Esophagus muscularis mucosa (tissue), 3 donors: ENCODE results near the gene TECRL.

Source experiments
- POLR2A ChIP-seq: fragments of 450-650 bp; IDR thresholded peaks from one replicate; pipeline ENCODE4 v1.6.1; 2017; ENCODE audit warnings: antibody characterized with exemption, moderate library complexity, mild to moderate bottlenecking, low read depth
- POLR2AphosphoS5 ChIP-seq, 2 donors: sonication (generic); formaldehyde crosslinking; IDR thresholded peaks; one replicate each; pipeline ENCODE4 v1.6.1; 2017; ENCODE audit warnings: antibody characterized with exemption in 2 of 2
- TF ChIP-seq, protein P1 (sequence below), 3 experiments: fragments of 200-600 bp in 2 of 3; fragments of 450-650 bp in 1 of 3; sonication (generic) in 2 of 3; IDR thresholded peaks; one replicate each; pipeline ENCODE4 v1.5.1; 2017 to 2019; ENCODE audit warnings: antibody characterized with exemption in 3 of 3, mild to moderate bottlenecking in 2 of 3, moderate library complexity in 1 of 3

DNA sequence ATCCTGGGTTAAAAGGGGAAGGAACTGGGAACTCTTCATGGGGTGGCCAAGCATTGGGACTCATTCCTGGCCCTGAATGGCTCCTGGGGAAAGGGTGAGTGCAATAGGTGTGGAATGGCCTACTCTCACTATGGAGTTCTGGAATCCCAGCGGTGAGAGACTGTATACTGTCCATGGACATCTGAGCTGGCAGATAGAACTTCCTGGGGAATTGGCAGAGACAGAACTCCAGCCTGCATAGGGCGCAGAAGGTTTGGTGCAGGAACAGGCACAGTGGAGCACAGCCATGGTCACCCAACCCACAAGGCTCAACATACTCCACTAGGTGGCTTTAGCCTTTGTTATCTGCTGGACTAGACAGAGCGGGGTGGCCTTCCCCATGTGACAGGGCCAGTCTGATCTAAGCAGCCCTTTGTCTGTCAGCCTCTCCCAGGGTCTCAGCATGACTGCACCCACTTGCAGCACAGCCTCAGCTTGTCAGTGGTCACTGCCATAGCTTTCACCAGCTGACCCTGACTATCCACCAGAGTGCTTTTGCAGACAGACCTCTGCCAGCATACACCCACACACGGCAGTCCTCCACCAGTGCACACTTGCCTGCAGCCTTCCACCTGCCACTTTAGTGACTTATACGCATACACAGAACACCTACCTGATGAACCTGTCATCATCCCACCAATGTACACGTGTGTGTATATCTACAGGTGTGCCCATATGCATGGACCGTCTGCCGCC is 48.4 kb downstream of the TECRL start:
- TF ChIP-seq POLR2A (no peak), POLR2AphosphoS5 (IDR thresholded peaks at IDR 0.05) (no peak)
- TF ChIP-seq, protein P1, sequence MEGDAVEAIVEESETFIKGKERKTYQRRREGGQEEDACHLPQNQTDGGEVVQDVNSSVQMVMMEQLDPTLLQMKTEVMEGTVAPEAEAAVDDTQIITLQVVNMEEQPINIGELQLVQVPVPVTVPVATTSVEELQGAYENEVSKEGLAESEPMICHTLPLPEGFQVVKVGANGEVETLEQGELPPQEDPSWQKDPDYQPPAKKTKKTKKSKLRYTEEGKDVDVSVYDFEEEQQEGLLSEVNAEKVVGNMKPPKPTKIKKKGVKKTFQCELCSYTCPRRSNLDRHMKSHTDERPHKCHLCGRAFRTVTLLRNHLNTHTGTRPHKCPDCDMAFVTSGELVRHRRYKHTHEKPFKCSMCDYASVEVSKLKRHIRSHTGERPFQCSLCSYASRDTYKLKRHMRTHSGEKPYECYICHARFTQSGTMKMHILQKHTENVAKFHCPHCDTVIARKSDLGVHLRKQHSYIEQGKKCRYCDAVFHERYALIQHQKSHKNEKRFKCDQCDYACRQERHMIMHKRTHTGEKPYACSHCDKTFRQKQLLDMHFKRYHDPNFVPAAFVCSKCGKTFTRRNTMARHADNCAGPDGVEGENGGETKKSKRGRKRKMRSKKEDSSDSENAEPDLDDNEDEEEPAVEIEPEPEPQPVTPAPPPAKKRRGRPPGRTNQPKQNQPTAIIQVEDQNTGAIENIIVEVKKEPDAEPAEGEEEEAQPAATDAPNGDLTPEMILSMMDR (IDR thresholded peaks at IDR 0.05), result no peak
